Thoracic aorta (tissue), 2 donors: ENCODE measurements around the gene MROH2B. TPM values are rescaled to one million over a fixed set of nuclear protein-coding genes. Genes with fewer than 3 reads are reported as not detected.

ENCODE experiments used
- ATAC-seq: fragments of 150-250 bp; one replicate; pipeline ENCODE4 v1.8.0; 2017; ENCODE audit warnings: low read depth; ENCODE audit not compliant: insufficient number of reproducible peaks, low FRiP score
- DNase-seq: peaks from one replicate; pipeline ENCODE4 v3.0.0-alpha.2; 2020; ENCODE audit warnings: low spot score
- H3K27ac ChIP-seq, 2 donors: fragments of 200-600 bp; sonication (generic); 1 replicate in 1 of 2; 2 replicates in 1 of 2; pipeline ENCODE4 v1.5.1; 2016; ENCODE audit warnings: mild to moderate bottlenecking in 2 of 2, moderate library complexity in 2 of 2
- H3K27me3 ChIP-seq: fragments of 200-600 bp; sonication (generic); replicated peaks from 2 replicates; pipeline ENCODE4 v1.6.0; 2016; ENCODE audit warnings: mild to moderate bottlenecking; ENCODE audit not compliant: insufficient read depth
- H3K36me3 ChIP-seq: fragments of 200-600 bp; sonication (generic); one replicate; pipeline ENCODE4 v1.5.1; 2016
- H3K4me1 ChIP-seq, 2 donors: fragments of 200-600 bp; sonication (generic); 1 replicate in 1 of 2; 2 replicates in 1 of 2; pipeline versions ENCODE4 v1.5.1 to v1.6.0; 2016; ENCODE audit warnings: low read depth in 2 of 2, mild to moderate bottlenecking in 1 of 2; ENCODE audit not compliant: control insufficient read depth in 1 of 2
- H3K4me3 ChIP-seq: fragments of 200-600 bp; sonication (generic); 2 replicates; pipeline ENCODE4 v1.5.1; 2016; ENCODE audit warnings: mild to moderate bottlenecking
- H3K9me3 ChIP-seq: fragments of 200-600 bp; sonication (generic); 2 replicates; pipeline ENCODE4 v1.5.1; 2016
- total RNA-seq, 2 donors: library from RNA; depleted of rRNA; stranded (reverse); fragments of >200 nt; gene quantifications; one replicate each; pipeline versions ENCODE4 v1.1.0 to v1.2.3, GENCODE V29; 2016
- TF ChIP-seq, protein P1 (sequence below): fragments of 200-600 bp; sonication (generic); IDR thresholded peaks from one replicate; pipeline ENCODE4 v1.5.1; 2019; ENCODE audit warnings: antibody characterized with exemption

Gene MROH2B
- total RNA-seq, 2 donors from 2014 or later = not detected

- Histone ChIP-seq H3K27ac (no peak overlapping the region), H3K4me1 (no peaks in the 10 kb centered on the region), H3K36me3 (no peaks in the 10 kb centered on the region), H3K9me3 (no peaks in the 10 kb centered on the region), H3K27me3 (no peaks in the 10 kb centered on the region), H3K4me3 (no peak overlapping the region)
- TF ChIP-seq, protein P1, sequence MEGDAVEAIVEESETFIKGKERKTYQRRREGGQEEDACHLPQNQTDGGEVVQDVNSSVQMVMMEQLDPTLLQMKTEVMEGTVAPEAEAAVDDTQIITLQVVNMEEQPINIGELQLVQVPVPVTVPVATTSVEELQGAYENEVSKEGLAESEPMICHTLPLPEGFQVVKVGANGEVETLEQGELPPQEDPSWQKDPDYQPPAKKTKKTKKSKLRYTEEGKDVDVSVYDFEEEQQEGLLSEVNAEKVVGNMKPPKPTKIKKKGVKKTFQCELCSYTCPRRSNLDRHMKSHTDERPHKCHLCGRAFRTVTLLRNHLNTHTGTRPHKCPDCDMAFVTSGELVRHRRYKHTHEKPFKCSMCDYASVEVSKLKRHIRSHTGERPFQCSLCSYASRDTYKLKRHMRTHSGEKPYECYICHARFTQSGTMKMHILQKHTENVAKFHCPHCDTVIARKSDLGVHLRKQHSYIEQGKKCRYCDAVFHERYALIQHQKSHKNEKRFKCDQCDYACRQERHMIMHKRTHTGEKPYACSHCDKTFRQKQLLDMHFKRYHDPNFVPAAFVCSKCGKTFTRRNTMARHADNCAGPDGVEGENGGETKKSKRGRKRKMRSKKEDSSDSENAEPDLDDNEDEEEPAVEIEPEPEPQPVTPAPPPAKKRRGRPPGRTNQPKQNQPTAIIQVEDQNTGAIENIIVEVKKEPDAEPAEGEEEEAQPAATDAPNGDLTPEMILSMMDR = no peak
- ATAC-seq = no peak
- DNase-seq = no peak
These were observed 38.0 kb upstream of the MROH2B start for GRCh38 chr5:41109186-41109585.

DNA sequence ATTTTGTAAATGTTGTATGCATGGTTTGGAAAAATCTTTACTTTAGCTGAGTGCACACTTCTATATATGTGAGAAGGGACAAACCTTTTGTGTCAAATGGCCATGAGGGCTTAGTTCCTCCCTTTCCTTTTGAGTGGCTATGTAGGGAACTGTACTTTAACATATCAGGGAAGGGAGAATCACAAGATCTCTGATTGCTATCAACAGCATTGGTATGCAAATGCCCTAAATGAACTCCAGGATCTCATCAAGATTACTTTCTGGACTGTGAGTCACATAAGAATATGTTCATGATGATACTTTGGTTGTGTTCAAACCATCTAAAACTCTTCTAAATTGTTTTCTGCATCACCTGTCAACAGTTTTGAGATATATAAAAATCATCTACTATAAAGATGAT, 31.2 kb upstream of the MROH2B start:
- H3K9me3 ChIP-seq = no peaks in the 10 kb centered on the region
- ATAC-seq (no peak), DNase-seq (no peak)
- TF ChIP-seq, protein P1 = no peak
- H3K4me1 ChIP-seq = no peaks in the 10 kb centered on the region
- H3K27ac ChIP-seq = no peak overlapping the region
- no peak overlapping the region for H3K4me3 ChIP-seq
- no peaks in the 10 kb centered on the region for H3K36me3 ChIP-seq
- no peaks in the 10 kb centered on the region for H3K27me3 ChIP-seq

DNA sequence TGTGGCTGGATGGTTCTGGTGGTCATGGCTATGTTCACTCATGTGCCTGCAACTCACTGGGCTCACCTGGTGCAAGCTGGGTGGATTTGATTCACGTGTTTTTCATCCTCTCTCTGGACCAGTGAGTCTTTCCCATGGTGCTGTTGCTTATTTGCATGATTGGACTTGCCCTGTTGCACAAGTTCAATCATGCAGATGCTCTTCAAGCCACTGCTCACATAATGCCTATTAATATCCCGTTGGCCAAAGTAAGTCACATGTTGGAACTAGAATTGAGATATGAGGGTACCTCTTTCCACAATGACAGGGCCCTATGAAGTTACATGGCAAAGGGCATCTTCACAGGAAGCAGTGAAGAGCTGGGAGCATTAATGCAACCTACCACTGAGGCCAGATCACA, 26.5 kb upstream of the MROH2B start:
- Histone ChIP-seq H3K27me3 (no peaks in the 10 kb centered on the region), H3K27ac (no peak overlapping the region), H3K36me3 (no peaks in the 10 kb centered on the region), H3K4me3 (no peak overlapping the region), H3K9me3 (no peaks in the 10 kb centered on the region), H3K4me1 (no peaks in the 10 kb centered on the region)
- DNase-seq = no peak
- TF ChIP-seq, protein P1 = no peak
- no peak for ATAC-seq

DNA sequence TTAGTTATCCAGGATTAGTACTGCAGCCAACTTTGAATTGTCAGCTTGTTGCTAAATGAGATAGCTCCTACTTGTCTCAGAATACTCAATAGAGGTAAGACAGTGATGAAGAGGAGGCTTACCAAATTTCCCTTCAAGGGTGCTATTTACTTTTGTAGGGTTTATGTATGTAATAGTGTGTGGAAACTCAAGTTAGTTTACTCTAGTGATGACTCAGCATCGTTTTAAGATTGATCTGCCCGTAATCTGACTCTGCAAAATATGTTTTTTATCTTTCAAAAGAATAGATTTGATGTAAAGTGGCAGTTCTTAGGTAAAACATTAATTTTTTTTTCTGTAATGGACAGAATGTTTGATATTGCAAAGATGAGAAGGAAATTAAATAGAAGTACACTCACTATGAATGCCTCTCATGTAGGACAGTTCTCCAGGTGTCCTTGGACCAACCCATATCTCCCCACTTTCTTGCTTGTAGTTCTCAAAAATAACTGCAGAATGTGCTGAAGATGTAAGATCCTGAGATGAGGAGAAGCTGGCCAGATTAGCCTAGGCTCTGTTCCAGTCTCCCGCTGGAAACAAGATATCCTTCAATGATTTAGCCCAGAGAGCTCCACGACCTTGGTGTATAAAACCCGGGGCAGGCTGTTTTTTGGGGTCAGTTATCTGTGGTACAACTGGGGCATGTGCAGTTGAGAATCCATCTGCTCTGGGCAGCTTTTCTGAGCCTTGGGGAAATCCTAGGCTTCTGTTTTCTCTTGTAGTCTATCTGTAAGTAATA, 24.4 kb upstream of the MROH2B start:
- no peak for DNase-seq
- Histone ChIP-seq H3K27me3 (no peaks in the 10 kb centered on the region), H3K36me3 (no peaks in the 10 kb centered on the region), H3K27ac (no peak overlapping the region), H3K4me3 (no peak overlapping the region), H3K4me1 (no peaks in the 10 kb centered on the region), H3K9me3 (no peaks in the 10 kb centered on the region)
- TF ChIP-seq, protein P1 = no peak
- no peak for ATAC-seq

- Histone ChIP-seq H3K4me1 (no peaks in the 10 kb centered on the region), H3K36me3 (no peaks in the 10 kb centered on the region), H3K9me3 (no peaks in the 10 kb centered on the region), H3K27me3 (no peaks in the 10 kb centered on the region), H3K27ac (no peak overlapping the region), H3K4me3 (no peak overlapping the region)
- DNase-seq = no peak
- ATAC-seq = no peak
- TF ChIP-seq, protein P1 = no peak
These were observed 23.7 kb upstream of the MROH2B start for GRCh38 chr5:41094871-41095270.
